H9 (cell line): ENCODE measurements around the gene SNX17. TPM values are rescaled to one million over a fixed set of nuclear protein-coding genes. Genes with fewer than 3 reads are reported as not detected.

ENCODE experiments used
- DNase-seq: peaks from one replicate; pipeline ENCODE4 v3.0.0-alpha.2; 2017
- H2AFZ ChIP-seq: one replicate; pipeline ENCODE4 v1.6.1; 2013; ENCODE audit warnings: mild to moderate bottlenecking, low read length, control low read depth, moderate library complexity
- H2AK5ac ChIP-seq: 2 replicates; pipeline ENCODE4 v1.6.1; 2013; ENCODE audit warnings: low read length, control low read depth, mixed read lengths; ENCODE audit not compliant: insufficient read length
- H2BK120ac ChIP-seq: one replicate; pipeline ENCODE4 v1.6.1; 2013; ENCODE audit warnings: low read depth, mild to moderate bottlenecking, low read length, control low read depth, inconsistent platforms; ENCODE audit not compliant: poor library complexity, severe bottlenecking
- H2BK12ac ChIP-seq: 2 replicates; pipeline ENCODE4 v1.6.1; 2013; ENCODE audit warnings: low read length, control low read depth, mixed read lengths, low read depth; ENCODE audit not compliant: insufficient read length
- H2BK15ac ChIP-seq: 2 replicates; pipeline ENCODE4 v1.6.1; 2013; ENCODE audit warnings: low read depth, low read length, control low read depth
- H2BK20ac ChIP-seq: one replicate; pipeline ENCODE4 v1.6.1; 2013; ENCODE audit warnings: low read depth, mild to moderate bottlenecking, low read length, control low read depth, inconsistent platforms; ENCODE audit not compliant: poor library complexity, severe bottlenecking
- H2BK5ac ChIP-seq: 2 replicates; pipeline ENCODE4 v1.6.1; 2013; ENCODE audit warnings: low read length, control low read depth, mixed read lengths; ENCODE audit not compliant: insufficient read length
- H3K14ac ChIP-seq: 2 replicates; pipeline ENCODE4 v1.6.1; 2013; ENCODE audit warnings: low read length, control low read depth; ENCODE audit not compliant: insufficient read depth
- H3K18ac ChIP-seq: 2 replicates; pipeline ENCODE4 v1.6.1; 2013; ENCODE audit warnings: low read depth, mild to moderate bottlenecking, mixed read lengths, low read length, control low read depth; ENCODE audit not compliant: insufficient read length
- H3K23ac ChIP-seq: 2 replicates; pipeline ENCODE4 v1.6.1; 2013; ENCODE audit warnings: low read length, control low read depth, mixed read lengths, low read depth; ENCODE audit not compliant: insufficient read length
- H3K23me2 ChIP-seq: 2 replicates; pipeline ENCODE4 v1.6.1; 2013; ENCODE audit warnings: low read depth, mild to moderate bottlenecking, mixed read lengths, low read length, control low read depth; ENCODE audit not compliant: insufficient read length, poor library complexity, severe bottlenecking
- H3K27ac ChIP-seq: 2 replicates; pipeline ENCODE4 v1.5.1; 2013; ENCODE audit warnings: low read length, control low read depth, mixed read lengths, low read depth; ENCODE audit not compliant: insufficient read length
- H3K27me3 ChIP-seq: 2 replicates; pipeline ENCODE4 v1.6.1; 2013; ENCODE audit warnings: low read length, control low read depth, inconsistent platforms; ENCODE audit not compliant: insufficient read depth
- H3K4ac ChIP-seq: 2 replicates; pipeline ENCODE4 v1.6.1; 2013; ENCODE audit warnings: low read depth, mild to moderate bottlenecking, control low read depth, inconsistent platforms, low read length, moderate library complexity
- H3K4me1 ChIP-seq: 2 replicates; pipeline ENCODE4 v1.6.1; 2013; ENCODE audit warnings: low read length, control low read depth, inconsistent platforms; ENCODE audit not compliant: insufficient read depth
- H3K4me2 ChIP-seq: 2 replicates; pipeline ENCODE4 v1.6.1; 2013; ENCODE audit warnings: low read length, control low read depth, mixed read lengths; ENCODE audit not compliant: insufficient read length, insufficient read depth
- H3K56ac ChIP-seq: 2 replicates; pipeline ENCODE4 v1.6.1; 2013; ENCODE audit warnings: low read depth, mild to moderate bottlenecking, mixed read lengths, low read length, control low read depth; ENCODE audit not compliant: insufficient read length
- H3K79me1 ChIP-seq: 2 replicates; pipeline ENCODE4 v1.6.1; 2013; ENCODE audit warnings: low read depth, mild to moderate bottlenecking, moderate library complexity, low read length, control low read depth, inconsistent platforms; ENCODE audit not compliant: insufficient read depth, poor library complexity, severe bottlenecking
- H3K79me2 ChIP-seq: 2 replicates; pipeline ENCODE4 v1.6.1; 2013; ENCODE audit warnings: low read length, control low read depth, inconsistent platforms; ENCODE audit not compliant: insufficient read depth
- H3K9ac ChIP-seq: 2 replicates; pipeline ENCODE4 v1.6.1; 2013; ENCODE audit warnings: low read length, control low read depth, mixed read lengths; ENCODE audit not compliant: insufficient read length; ENCODE audit errors: extremely low read depth
- H3K9me3 ChIP-seq: one replicate; pipeline ENCODE4 v1.6.1; 2013; ENCODE audit warnings: low read depth, low read length, inconsistent platforms; ENCODE audit not compliant: control insufficient read depth
- H3T11ph ChIP-seq: one replicate; pipeline ENCODE4 v1.6.1; 2013; ENCODE audit warnings: mild to moderate bottlenecking, low read length, control low read depth, inconsistent platforms
- H4K20me1 ChIP-seq: one replicate; pipeline ENCODE4 v1.6.1; 2013; ENCODE audit not compliant: control insufficient read depth, insufficient read length, insufficient read depth
- H4K5ac ChIP-seq: 2 replicates; pipeline ENCODE4 v1.6.1; 2013; ENCODE audit warnings: low read depth, mild to moderate bottlenecking, mixed read lengths, low read length, control low read depth; ENCODE audit not compliant: insufficient read length
- H4K8ac ChIP-seq: replicated peaks from 2 replicates; pipeline ENCODE4 v1.6.1; 2013; ENCODE audit warnings: low read length, control low read depth, mixed read lengths, low read depth; ENCODE audit not compliant: insufficient read length
- H4K91ac ChIP-seq: 2 replicates; pipeline ENCODE4 v1.6.1; 2013; ENCODE audit warnings: low read depth, mild to moderate bottlenecking, moderate library complexity, mixed read lengths, low read length, control low read depth; ENCODE audit not compliant: insufficient read length
- H3K27ac Mint-ChIP-seq, 3 experiments: 2 replicates in 2 of 3; 3 replicates in 1 of 3; pipeline ENCODE4 v1.8.0; 2020 to 2021; ENCODE audit warnings: mixed read lengths in 3 of 3, mild to moderate bottlenecking in 1 of 3, moderate library complexity in 1 of 3
- H3K27me3 Mint-ChIP-seq: 2 replicates; pipeline ENCODE4 v1.8.0; 2021; ENCODE audit warnings: low read depth, mild to moderate bottlenecking, moderate library complexity, mixed read lengths
- H3K36me3 Mint-ChIP-seq, 3 experiments: 2 replicates in 2 of 3; 3 replicates in 1 of 3; pipeline ENCODE4 v1.8.0; 2020 to 2021; ENCODE audit warnings: low read depth in 3 of 3, mixed read lengths in 3 of 3; ENCODE audit not compliant: insufficient read depth in 1 of 3
- H3K4me1 Mint-ChIP-seq, 2 experiments: 2 replicates each; pipeline ENCODE4 v1.8.0; 2020; ENCODE audit warnings: mixed read lengths in 2 of 2
- H3K4me3 Mint-ChIP-seq, 2 experiments: 2 replicates in 1 of 2; 3 replicates in 1 of 2; pipeline ENCODE4 v1.8.0; 2020 to 2021; ENCODE audit warnings: mild to moderate bottlenecking in 2 of 2, mixed read lengths in 2 of 2, moderate library complexity in 1 of 2
- H3K9me3 Mint-ChIP-seq, 2 experiments: 2 replicates in 1 of 2; 3 replicates in 1 of 2; pipeline ENCODE4 v1.8.0; 2020; ENCODE audit warnings: mild to moderate bottlenecking in 2 of 2, mixed read lengths in 2 of 2, moderate library complexity in 1 of 2
- WGBS: extraction: QIAGEN DNeasy Blood & Tissue Kit; methylation state at CpG from one replicate; pipeline ENCODE4 v1.1.7; 2013; ENCODE audit warnings: missing lambda C conversion rate, low lambda C conversion rate, mixed read lengths; ENCODE audit not compliant: insufficient read length; ENCODE audit errors: extremely low coverage; 5-methylcytosine and 5-hydroxymethylcytosine counted together
- total RNA-seq: library from RNA; stranded (reverse); gene quantifications from 2 replicates; pipeline ENCODE4 v1.2.1, GENCODE V29; 2021
- TF ChIP-seq, protein P1 (sequence below): fragments of 200-600 bp; sonication (generic); conservative IDR thresholded peaks from 3 replicates; pipeline ENCODE4 v1.8.0; 2021; ENCODE audit warnings: antibody characterized with exemption, mild to moderate bottlenecking

The SNX17 gene
- total RNA-seq, 1 experiment from 2014 or later: 81.1 TPM

DNA sequence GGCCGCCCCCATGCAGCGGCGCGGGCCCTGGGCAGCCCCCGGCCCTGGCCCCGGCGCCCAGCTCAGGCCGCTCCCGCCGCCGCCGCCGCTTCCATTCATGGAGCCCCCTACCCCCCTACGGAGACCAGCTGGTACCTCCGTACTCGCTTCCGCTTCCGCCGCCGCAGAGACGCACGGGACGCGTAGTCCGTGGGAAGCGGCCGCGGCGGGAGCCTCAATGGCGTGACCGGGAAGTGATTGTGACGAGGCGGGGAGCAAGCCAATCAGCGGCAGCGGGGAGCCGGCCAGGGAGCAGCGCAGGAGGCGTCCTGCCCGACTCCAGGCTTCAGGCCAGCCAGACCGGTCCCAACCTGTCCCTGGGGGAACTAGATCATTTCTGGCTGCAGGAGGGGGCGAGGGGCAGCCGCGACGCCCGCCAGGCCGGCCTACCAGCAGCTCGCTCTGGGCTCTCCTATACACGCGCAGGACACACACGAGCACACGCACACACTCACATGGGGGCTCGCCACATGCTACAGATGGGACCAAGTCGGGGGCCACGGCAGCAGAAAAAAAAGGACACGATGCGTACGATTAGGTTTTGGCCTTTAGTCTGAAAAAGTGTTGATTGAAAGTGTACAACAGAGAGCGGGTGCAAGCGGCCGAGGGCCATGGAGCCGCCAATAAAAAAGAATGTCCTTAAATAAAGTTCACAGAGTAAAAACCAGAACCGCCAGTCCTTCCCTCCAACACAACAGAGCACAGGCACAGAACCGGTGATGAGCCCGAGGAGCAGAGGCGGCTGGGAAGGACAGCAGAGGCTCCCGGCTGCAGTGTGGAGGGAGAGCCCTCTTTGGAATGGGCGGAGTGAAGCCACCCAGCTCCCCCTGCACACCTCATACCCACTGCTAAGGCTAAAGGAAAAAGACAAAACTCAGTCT is 10.5 kb downstream of the SNX17 start, which contains the start of gene ZNF513:
Gene ZNF513 (minus strand): TSS at position 109 of the 920 bp plus-strand sequence. CDS start 208 bp downstream, outside the sequence.
- Histone ChIP-seq H3K79me1 (no peaks in the 10 kb centered on the region), H2BK15ac (no peak within 1 kb of the TSS), H4K91ac (no peak within 1 kb of the TSS), H4K20me1 (no peaks in the 10 kb centered on the region), H3K27ac (peak within 1 kb of the TSS; percentile 81), H3K9ac (peak within 1 kb of the TSS; percentile 84), H3T11ph (no peak within 1 kb of the TSS), H3K9me3 (no peaks in the 10 kb centered on the region), H2AFZ (no peak within 1 kb of the TSS), H3K4me1 (no peaks in the 10 kb centered on the region), H2AK5ac (no peak within 1 kb of the TSS), H3K23ac (no peak within 1 kb of the TSS), H2BK120ac (no peak within 1 kb of the TSS), H3K56ac (no peak within 1 kb of the TSS), H3K27me3 (no peaks in the 10 kb centered on the region), H3K14ac (peak within 1 kb of the TSS; percentile 84), H3K18ac (peak within 1 kb of the TSS; percentile 86), H2BK20ac (no peak within 1 kb of the TSS), H3K4me2 (peak within 1 kb of the TSS; percentile 87), H4K8ac (no peak within 1 kb of the TSS), H4K5ac (peak within 1 kb of the TSS; percentile 56), H2BK12ac (peak within 1 kb of the TSS; percentile 38), H3K4ac (no peak within 1 kb of the TSS; the same call in 1 of the 2 replicates), H2BK5ac (peak within 1 kb of the TSS; percentile 18), H3K23me2 (peaks cover 12% of the 10 kb centered on the region), H3K79me2 (no peaks in the 10 kb centered on the region)
- Mint-ChIP-seq H3K36me3 (peaks cover 38 to 90% (median 77%) of the 10 kb centered on the region in 3 experiments; a peak in 6 of 7 replicates), H3K4me1 (peaks cover 19 to 27% of the 10 kb centered on the region in 2 experiments), H3K4me3 (peak within 1 kb of the TSS; percentile 86 to 94), H3K9me3 (no peaks in the 10 kb centered on the region), H3K27me3 (peaks cover 1% of the 10 kb centered on the region; the same call in 1 of the 2 replicates), H3K27ac (peak within 1 kb of the TSS; percentile 97 to 100 (median 99))
- TF ChIP-seq, protein P1, sequence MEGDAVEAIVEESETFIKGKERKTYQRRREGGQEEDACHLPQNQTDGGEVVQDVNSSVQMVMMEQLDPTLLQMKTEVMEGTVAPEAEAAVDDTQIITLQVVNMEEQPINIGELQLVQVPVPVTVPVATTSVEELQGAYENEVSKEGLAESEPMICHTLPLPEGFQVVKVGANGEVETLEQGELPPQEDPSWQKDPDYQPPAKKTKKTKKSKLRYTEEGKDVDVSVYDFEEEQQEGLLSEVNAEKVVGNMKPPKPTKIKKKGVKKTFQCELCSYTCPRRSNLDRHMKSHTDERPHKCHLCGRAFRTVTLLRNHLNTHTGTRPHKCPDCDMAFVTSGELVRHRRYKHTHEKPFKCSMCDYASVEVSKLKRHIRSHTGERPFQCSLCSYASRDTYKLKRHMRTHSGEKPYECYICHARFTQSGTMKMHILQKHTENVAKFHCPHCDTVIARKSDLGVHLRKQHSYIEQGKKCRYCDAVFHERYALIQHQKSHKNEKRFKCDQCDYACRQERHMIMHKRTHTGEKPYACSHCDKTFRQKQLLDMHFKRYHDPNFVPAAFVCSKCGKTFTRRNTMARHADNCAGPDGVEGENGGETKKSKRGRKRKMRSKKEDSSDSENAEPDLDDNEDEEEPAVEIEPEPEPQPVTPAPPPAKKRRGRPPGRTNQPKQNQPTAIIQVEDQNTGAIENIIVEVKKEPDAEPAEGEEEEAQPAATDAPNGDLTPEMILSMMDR: no peak
- no CpG with 5 or more reads among the region's 67 CpGs for WGBS
- peak; percentile 98 for DNase-seq
